Measurements from ENCODE around the gene CELF2. TPM values are rescaled to one million over a fixed set of nuclear protein-coding genes. Genes with fewer than 3 reads are reported as not detected.

CELF2 gene
- total RNA-seq, 1 experiment from 2014 or later = 28.7 TPM

- Mint-ChIP-seq H3K27me3 (ENCODE audit: low read depth) (no peaks in the 10 kb centered on the region), H3K9me3 (no peaks in the 10 kb centered on the region), H3K4me1 (peaks cover 8 to 22% of the 10 kb centered on the region in 2 experiments), H3K36me3 (ENCODE audit: insufficient read depth in 1 of 3, low read depth in 3 of 3) (peaks cover 0 to 15% (median 0%) of the 10 kb centered on the region in 3 experiments; a peak in 2 of 7 replicates), H3K4me3 (no peak overlapping the region), H3K27ac (no peak overlapping the region)
- Histone ChIP-seq H3K56ac (ENCODE audit: insufficient read length, low read depth, low read length) (no peak overlapping the region), H3K4ac (ENCODE audit: low read depth, low read length) (no peak overlapping the region), H3K9ac (ENCODE audit: extremely low read depth, insufficient read length, low read length) (no peak overlapping the region), H4K20me1 (ENCODE audit: control insufficient read depth, insufficient read depth, insufficient read length) (no peaks in the 10 kb centered on the region), H3K4me2 (ENCODE audit: insufficient read depth, insufficient read length, low read length) (no peak overlapping the region), H3K9me3 (ENCODE audit: control insufficient read depth, low read depth, low read length) (no peaks in the 10 kb centered on the region), H3K79me2 (ENCODE audit: insufficient read depth, low read length) (no peaks in the 10 kb centered on the region), H3K4me1 (ENCODE audit: insufficient read depth, low read length) (no peaks in the 10 kb centered on the region; the same call in 1 of the 2 replicates), H3K23me2 (ENCODE audit: insufficient read length, low read depth, low read length, poor library complexity, severe bottlenecking) (no peaks in the 10 kb centered on the region), H2AFZ (ENCODE audit: low read length) (no peak overlapping the region), H2AK5ac (ENCODE audit: insufficient read length, low read length) (no peak overlapping the region), H2BK12ac (ENCODE audit: insufficient read length, low read depth, low read length) (no peak overlapping the region), H3K14ac (ENCODE audit: insufficient read depth, low read length) (no peak overlapping the region), H2BK120ac (ENCODE audit: low read depth, low read length, poor library complexity, severe bottlenecking) (no peak overlapping the region), H3K23ac (ENCODE audit: insufficient read length, low read depth, low read length) (no peak overlapping the region), H2BK5ac (ENCODE audit: insufficient read length, low read length) (no peak overlapping the region), H3K27me3 (ENCODE audit: insufficient read depth, low read length) (no peaks in the 10 kb centered on the region), H3K18ac (ENCODE audit: insufficient read length, low read depth, low read length) (no peak overlapping the region), H4K91ac (ENCODE audit: insufficient read length, low read depth, low read length) (no peak overlapping the region), H2BK20ac (ENCODE audit: low read depth, low read length, poor library complexity, severe bottlenecking) (no peak overlapping the region), H3T11ph (ENCODE audit: low read length) (no peak overlapping the region), H2BK15ac (ENCODE audit: low read depth, low read length) (no peak overlapping the region), H3K27ac (ENCODE audit: insufficient read length, low read depth, low read length) (no peak overlapping the region), H3K79me1 (ENCODE audit: insufficient read depth, low read depth, low read length, poor library complexity, severe bottlenecking) (no peaks in the 10 kb centered on the region), H4K8ac (replicated peaks; ENCODE audit: insufficient read length, low read depth, low read length) (no peak overlapping the region), H4K5ac (ENCODE audit: insufficient read length, low read depth, low read length) (no peak overlapping the region)
- WGBS (ENCODE audit: extremely low coverage, insufficient read length, low lambda C conversion rate) = no CpG with 5 or more reads among the region's 15 CpGs
- TF ChIP-seq, protein P1, sequence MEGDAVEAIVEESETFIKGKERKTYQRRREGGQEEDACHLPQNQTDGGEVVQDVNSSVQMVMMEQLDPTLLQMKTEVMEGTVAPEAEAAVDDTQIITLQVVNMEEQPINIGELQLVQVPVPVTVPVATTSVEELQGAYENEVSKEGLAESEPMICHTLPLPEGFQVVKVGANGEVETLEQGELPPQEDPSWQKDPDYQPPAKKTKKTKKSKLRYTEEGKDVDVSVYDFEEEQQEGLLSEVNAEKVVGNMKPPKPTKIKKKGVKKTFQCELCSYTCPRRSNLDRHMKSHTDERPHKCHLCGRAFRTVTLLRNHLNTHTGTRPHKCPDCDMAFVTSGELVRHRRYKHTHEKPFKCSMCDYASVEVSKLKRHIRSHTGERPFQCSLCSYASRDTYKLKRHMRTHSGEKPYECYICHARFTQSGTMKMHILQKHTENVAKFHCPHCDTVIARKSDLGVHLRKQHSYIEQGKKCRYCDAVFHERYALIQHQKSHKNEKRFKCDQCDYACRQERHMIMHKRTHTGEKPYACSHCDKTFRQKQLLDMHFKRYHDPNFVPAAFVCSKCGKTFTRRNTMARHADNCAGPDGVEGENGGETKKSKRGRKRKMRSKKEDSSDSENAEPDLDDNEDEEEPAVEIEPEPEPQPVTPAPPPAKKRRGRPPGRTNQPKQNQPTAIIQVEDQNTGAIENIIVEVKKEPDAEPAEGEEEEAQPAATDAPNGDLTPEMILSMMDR (conservative IDR thresholded peaks at IDR 0.05) = no peak
- no peak for DNase-seq
These were observed 255.3 kb downstream of the CELF2 start for GRCh38 chr10:11272915-11273389.
